Stimulated activated CD4-positive, alpha-beta T cell treated with anti-CD3 and anti-CD28 coated beads, Interleukin-12 subunit alpha, Interleukin-12 subunit beta, amount 100 ng/mL, for 48 hours (primary cell): ENCODE measurements around the gene SRPK1.

Experiments used
- DNase-seq, 3 donors: peaks; one replicate each; pipeline ENCODE4 v3.0.0-alpha.2; 2020; ENCODE audit warnings: low read depth in 2 of 3, low spot score in 1 of 3

The SRPK1 gene

GRCh38 chr6:35903679-35904078, 17.2 kb downstream of the SRPK1 start:
- no peak for DNase-seq

GRCh38 chr6:35900448-35900847, 20.4 kb downstream of the SRPK1 start:
- no peak for DNase-seq

- DNase-seq = no peak
These were observed 22.9 kb downstream of the SRPK1 start for GRCh38 chr6:35898003-35898402.

GRCh38 chr6:35897486-35897885, 23.4 kb downstream of the SRPK1 start:
- DNase-seq = no peak

- no peak for DNase-seq
These were observed 23.9 kb downstream of the SRPK1 start for GRCh38 chr6:35897036-35897435.

GRCh38 chr6:35896228-35896627, 24.7 kb downstream of the SRPK1 start:
- no peak for DNase-seq

GRCh38 chr6:35895560-35895959, 25.3 kb downstream of the SRPK1 start:
- no peak for DNase-seq

- DNase-seq = no peak
These were observed 26.1 kb downstream of the SRPK1 start for GRCh38 chr6:35894776-35895175.

GRCh38 chr6:35893246-35893645, 27.7 kb downstream of the SRPK1 start:
- no peak for DNase-seq

- DNase-seq = no peak
These were observed 28.4 kb downstream of the SRPK1 start for GRCh38 chr6:35892482-35892881.

GRCh38 chr6:35879151-35879550, 41.7 kb downstream of the SRPK1 start:
- DNase-seq = no peak

- no peak for DNase-seq
These were observed 44.0 kb downstream of the SRPK1 start for GRCh38 chr6:35876902-35877301.

GRCh38 chr6:35874730-35875129, 46.2 kb downstream of the SRPK1 start:
- DNase-seq = no peak

GRCh38 chr6:35859367-35859766, 61.5 kb downstream of the SRPK1 start:
- no peak for DNase-seq

- DNase-seq = no peak
These were observed 63.0 kb downstream of the SRPK1 start for GRCh38 chr6:35857853-35858252.

GRCh38 chr6:35856250-35856649, 64.6 kb downstream of the SRPK1 start:
- no peak for DNase-seq

- no peak for DNase-seq
These were observed 67.9 kb downstream of the SRPK1 start for GRCh38 chr6:35852994-35853393.

GRCh38 chr6:35850208-35850607, 70.7 kb downstream of the SRPK1 start:
- no peak for DNase-seq

- no peak for DNase-seq
These were observed 76.6 kb downstream of the SRPK1 start for GRCh38 chr6:35844290-35844689.

- DNase-seq = no peak
These were observed 78.5 kb downstream of the SRPK1 start for GRCh38 chr6:35842381-35842780.

GRCh38 chr6:35839019-35839418, 81.9 kb downstream of the SRPK1 start:
- DNase-seq = no peak

GRCh38 chr6:35833536-35833935, 87.4 kb downstream of the SRPK1 start:
- DNase-seq = no peak

- DNase-seq = no peak
These were observed 89.5 kb downstream of the SRPK1 start for GRCh38 chr6:35831257-35832007.
